Measurements from ENCODE around the gene C17orf114.

The C17orf114 gene

GRCh38 chr17:4786106-4786511, 16.0 kb downstream of the C17orf114 start, which contains the start of gene VMO1:
Gene VMO1, minus strand, starts transcription at chr17:4786364. Its CDS starts 12 bp downstream, at chr17:4786352.
- Histone ChIP-seq H3K4me3 (ENCODE audit: low read length in 2 of 2) (peak within 1 kb of the TSS; percentile 68 to 75), H3K27me3 (ENCODE audit: control insufficient read depth in 1 of 2, insufficient read depth in 2 of 2, low read length in 2 of 2) (peaks cover 17 to 22% of the 10 kb centered on the region in 2 donors), H3K9ac (ENCODE audit: low read length in 2 of 2) (peak within 1 kb of the TSS; percentile 24 to 36), H3K36me3 (ENCODE audit: control insufficient read depth in 2 of 2, insufficient read depth in 2 of 2, low read length in 2 of 2) (no peaks in the 10 kb centered on the region), H3K4me1 (ENCODE audit: control insufficient read depth, insufficient read depth, low read length) (peaks cover 35% of the 10 kb centered on the region), H3K9me3 (ENCODE audit: control insufficient read depth in 2 of 2, low read length in 2 of 2) (no peaks in the 10 kb centered on the region), H3K27ac (ENCODE audit: low read length) (no peak within 1 kb of the TSS)

GRCh38 chr17:4785311-4786105, 16.6 kb downstream of the C17orf114 start:
- Histone ChIP-seq H3K36me3 (ENCODE audit: control insufficient read depth in 2 of 2, insufficient read depth in 2 of 2, low read length in 2 of 2) (no peaks in the 10 kb centered on the region), H3K27me3 (ENCODE audit: control insufficient read depth in 1 of 2, insufficient read depth in 2 of 2, low read length in 2 of 2) (peaks cover 20 to 25% of the 10 kb centered on the region in 2 donors), H3K9ac (ENCODE audit: low read length in 2 of 2) (peak overlapping the region; percentile 21 to 24), H3K4me3 (ENCODE audit: low read length in 2 of 2) (peak overlapping the region; percentile 68 to 75), H3K4me1 (ENCODE audit: control insufficient read depth, insufficient read depth, low read length) (peaks cover 32% of the 10 kb centered on the region), H3K27ac (ENCODE audit: low read length) (no peak overlapping the region), H3K9me3 (ENCODE audit: control insufficient read depth in 2 of 2, low read length in 2 of 2) (no peaks in the 10 kb centered on the region)

GRCh38 chr17:4782652-4783051, 19.5 kb downstream of the C17orf114 start:
- Histone ChIP-seq H3K9ac (ENCODE audit: low read length in 2 of 2) (no peak overlapping the region), H3K36me3 (ENCODE audit: control insufficient read depth in 2 of 2, insufficient read depth in 2 of 2, low read length in 2 of 2) (no peaks in the 10 kb centered on the region), H3K4me1 (ENCODE audit: control insufficient read depth, insufficient read depth, low read length) (peaks cover 19% of the 10 kb centered on the region), H3K4me3 (ENCODE audit: low read length in 2 of 2) (no peak overlapping the region), H3K27ac (ENCODE audit: low read length) (no peak overlapping the region), H3K27me3 (ENCODE audit: control insufficient read depth in 1 of 2, insufficient read depth in 2 of 2, low read length in 2 of 2) (peaks cover 27 to 28% of the 10 kb centered on the region in 2 donors), H3K9me3 (ENCODE audit: control insufficient read depth in 2 of 2, low read length in 2 of 2) (no peaks in the 10 kb centered on the region)

GRCh38 chr17:4780325-4780955, 21.7 kb downstream of the C17orf114 start:
- H3K27me3 ChIP-seq (ENCODE audit: control insufficient read depth in 1 of 2, insufficient read depth in 2 of 2, low read length in 2 of 2), result peaks cover 23% of the 10 kb centered on the region in 2 donors
- H3K9ac ChIP-seq (ENCODE audit: low read length in 2 of 2), result no peak overlapping the region
- H3K4me1 ChIP-seq (ENCODE audit: control insufficient read depth, insufficient read depth, low read length), result peaks cover 5% of the 10 kb centered on the region
- H3K27ac ChIP-seq (ENCODE audit: low read length), result no peak overlapping the region
- H3K36me3 ChIP-seq (ENCODE audit: control insufficient read depth in 2 of 2, insufficient read depth in 2 of 2, low read length in 2 of 2), result no peaks in the 10 kb centered on the region
- H3K9me3 ChIP-seq (ENCODE audit: control insufficient read depth in 2 of 2, low read length in 2 of 2), result no peaks in the 10 kb centered on the region
- no peak overlapping the region for H3K4me3 ChIP-seq (ENCODE audit: low read length in 2 of 2)

- Histone ChIP-seq H3K4me1 (ENCODE audit: control insufficient read depth, insufficient read depth, low read length) (no peaks in the 10 kb centered on the region), H3K36me3 (ENCODE audit: control insufficient read depth in 2 of 2, insufficient read depth in 2 of 2, low read length in 2 of 2) (no peaks in the 10 kb centered on the region), H3K9me3 (ENCODE audit: control insufficient read depth in 2 of 2, low read length in 2 of 2) (no peaks in the 10 kb centered on the region), H3K27ac (ENCODE audit: low read length) (no peak overlapping the region), H3K9ac (ENCODE audit: low read length in 2 of 2) (no peak overlapping the region), H3K27me3 (ENCODE audit: control insufficient read depth in 1 of 2, insufficient read depth in 2 of 2, low read length in 2 of 2) (peaks cover 15 to 17% of the 10 kb centered on the region in 2 donors), H3K4me3 (ENCODE audit: low read length in 2 of 2) (no peak overlapping the region)
Observed at GRCh38 chr17:4777969-4778760, 24.0 kb downstream of the C17orf114 start.

- H3K36me3 ChIP-seq (ENCODE audit: control insufficient read depth in 2 of 2, insufficient read depth in 2 of 2, low read length in 2 of 2), result no peaks in the 10 kb centered on the region
- H3K4me1 ChIP-seq (ENCODE audit: control insufficient read depth, insufficient read depth, low read length), result no peaks in the 10 kb centered on the region
- no peak overlapping the region for H3K9ac ChIP-seq (ENCODE audit: low read length in 2 of 2)
- no peaks in the 10 kb centered on the region for H3K9me3 ChIP-seq (ENCODE audit: control insufficient read depth in 2 of 2, low read length in 2 of 2)
- no peak overlapping the region for H3K27ac ChIP-seq (ENCODE audit: low read length)
- H3K4me3 ChIP-seq (ENCODE audit: low read length in 2 of 2), result no peak overlapping the region
- peaks cover 2 to 3% of the 10 kb centered on the region in 2 donors for H3K27me3 ChIP-seq (ENCODE audit: control insufficient read depth in 1 of 2, insufficient read depth in 2 of 2, low read length in 2 of 2)
Observed at GRCh38 chr17:4772235-4772613, 29.9 kb downstream of the C17orf114 start.

GRCh38 chr17:4771519-4772234, 30.5 kb downstream of the C17orf114 start, which contains the start of gene TM4SF5:
Gene TM4SF5, plus strand, starts transcription at chr17:4771886. Its CDS starts 37 bp downstream, at chr17:4771923.
- no peaks in the 10 kb centered on the region for H3K9me3 ChIP-seq (ENCODE audit: control insufficient read depth in 2 of 2, low read length in 2 of 2)
- H3K27ac ChIP-seq (ENCODE audit: low read length), result no peak within 1 kb of the TSS
- H3K9ac ChIP-seq (ENCODE audit: low read length in 2 of 2), result no peak within 1 kb of the TSS
- H3K36me3 ChIP-seq (ENCODE audit: control insufficient read depth in 2 of 2, insufficient read depth in 2 of 2, low read length in 2 of 2), result no peaks in the 10 kb centered on the region
- H3K4me3 ChIP-seq (ENCODE audit: low read length in 2 of 2), result no peak within 1 kb of the TSS
- H3K4me1 ChIP-seq (ENCODE audit: control insufficient read depth, insufficient read depth, low read length), result no peaks in the 10 kb centered on the region
- H3K27me3 ChIP-seq (ENCODE audit: control insufficient read depth in 1 of 2, insufficient read depth in 2 of 2, low read length in 2 of 2), result peaks cover 2 to 3% of the 10 kb centered on the region in 2 donors

GRCh38 chr17:4769628-4770027, 32.5 kb downstream of the C17orf114 start:
- H3K27me3 ChIP-seq (ENCODE audit: control insufficient read depth in 1 of 2, insufficient read depth in 2 of 2, low read length in 2 of 2), result peaks cover 2 to 3% of the 10 kb centered on the region in 2 donors
- H3K36me3 ChIP-seq (ENCODE audit: control insufficient read depth in 2 of 2, insufficient read depth in 2 of 2, low read length in 2 of 2), result no peaks in the 10 kb centered on the region
- H3K27ac ChIP-seq (ENCODE audit: low read length), result no peak overlapping the region
- no peak overlapping the region for H3K4me3 ChIP-seq (ENCODE audit: low read length in 2 of 2)
- H3K9me3 ChIP-seq (ENCODE audit: control insufficient read depth in 2 of 2, low read length in 2 of 2), result no peaks in the 10 kb centered on the region
- H3K4me1 ChIP-seq (ENCODE audit: control insufficient read depth, insufficient read depth, low read length), result no peaks in the 10 kb centered on the region
- no peak overlapping the region for H3K9ac ChIP-seq (ENCODE audit: low read length in 2 of 2)

- H3K4me3 ChIP-seq (ENCODE audit: low read length in 2 of 2), result no peak overlapping the region
- no peaks in the 10 kb centered on the region for H3K36me3 ChIP-seq (ENCODE audit: control insufficient read depth in 2 of 2, insufficient read depth in 2 of 2, low read length in 2 of 2)
- H3K27me3 ChIP-seq (ENCODE audit: control insufficient read depth in 1 of 2, insufficient read depth in 2 of 2, low read length in 2 of 2), result peaks cover 2 to 3% of the 10 kb centered on the region in 2 donors
- H3K9ac ChIP-seq (ENCODE audit: low read length in 2 of 2), result no peak overlapping the region
- no peaks in the 10 kb centered on the region for H3K9me3 ChIP-seq (ENCODE audit: control insufficient read depth in 2 of 2, low read length in 2 of 2)
- no peaks in the 10 kb centered on the region for H3K4me1 ChIP-seq (ENCODE audit: control insufficient read depth, insufficient read depth, low read length)
- no peak overlapping the region for H3K27ac ChIP-seq (ENCODE audit: low read length)
Observed at GRCh38 chr17:4768298-4768697, 33.8 kb downstream of the C17orf114 start.

GRCh38 chr17:4766723-4767122, 35.4 kb downstream of the C17orf114 start:
- no peaks in the 10 kb centered on the region for H3K4me1 ChIP-seq (ENCODE audit: control insufficient read depth, insufficient read depth, low read length)
- no peak overlapping the region for H3K27ac ChIP-seq (ENCODE audit: low read length)
- H3K36me3 ChIP-seq (ENCODE audit: control insufficient read depth in 2 of 2, insufficient read depth in 2 of 2, low read length in 2 of 2), result no peaks in the 10 kb centered on the region
- no peaks in the 10 kb centered on the region for H3K9me3 ChIP-seq (ENCODE audit: control insufficient read depth in 2 of 2, low read length in 2 of 2)
- H3K27me3 ChIP-seq (ENCODE audit: control insufficient read depth in 1 of 2, insufficient read depth in 2 of 2, low read length in 2 of 2), result no peaks in the 10 kb centered on the region
- no peak overlapping the region for H3K4me3 ChIP-seq (ENCODE audit: low read length in 2 of 2)
- no peak overlapping the region for H3K9ac ChIP-seq (ENCODE audit: low read length in 2 of 2)

All from stomach smooth muscle (tissue), 2 donors.